Mesenchymal stem cell (in vitro differentiated cells and primary cell): ENCODE data around the gene LIMS2.

Experiments used
- DNase-seq: peaks from one replicate; pipeline ENCODE4 v3.0.0-alpha.2; 2013
- H2AFZ ChIP-seq: one replicate; pipeline ENCODE4 v1.6.1; 2013; ENCODE audit warnings: low read depth, mild to moderate bottlenecking, control low read depth, inconsistent platforms, low read length, moderate library complexity
- H2AK5ac ChIP-seq: 2 replicates; pipeline ENCODE4 v1.6.1; 2013; ENCODE audit warnings: low read length, moderate library complexity, mild to moderate bottlenecking, inconsistent platforms; ENCODE audit not compliant: severe bottlenecking
- H2BK120ac ChIP-seq: one replicate; pipeline ENCODE4 v1.6.1; 2013; ENCODE audit warnings: low read depth, mild to moderate bottlenecking, inconsistent platforms, low read length, moderate library complexity
- H2BK12ac ChIP-seq, 2 experiments: one replicate each; pipeline ENCODE4 v1.6.1; 2013; ENCODE audit warnings: inconsistent platforms in 2 of 2, low read length in 2 of 2, mild to moderate bottlenecking in 2 of 2, moderate library complexity in 2 of 2, control low read depth in 1 of 2
- H2BK15ac ChIP-seq: one replicate; pipeline ENCODE4 v1.6.1; 2013; ENCODE audit warnings: mild to moderate bottlenecking, low read depth, inconsistent platforms; ENCODE audit not compliant: poor library complexity, severe bottlenecking
- H2BK5ac ChIP-seq: 2 replicates; pipeline ENCODE4 v1.6.1; 2013; ENCODE audit warnings: low read depth, mild to moderate bottlenecking, low read length, control low read depth, inconsistent platforms; ENCODE audit not compliant: poor library complexity, severe bottlenecking
- H3K14ac ChIP-seq, 2 experiments: one replicate each; pipeline ENCODE4 v1.6.1; 2013; ENCODE audit warnings: inconsistent platforms in 2 of 2, low read length in 2 of 2, control low read depth in 1 of 2, mild to moderate bottlenecking in 1 of 2, moderate library complexity in 1 of 2
- H3K18ac ChIP-seq, 2 experiments: one replicate each; pipeline ENCODE4 v1.6.1; 2013; ENCODE audit warnings: inconsistent platforms in 2 of 2, low read length in 2 of 2, control low read depth in 1 of 2, low read depth in 1 of 2, mild to moderate bottlenecking in 1 of 2
- H3K23ac ChIP-seq, 2 experiments: one replicate each; pipeline ENCODE4 v1.6.1; 2013; ENCODE audit warnings: inconsistent platforms in 2 of 2, low read length in 2 of 2, mild to moderate bottlenecking in 2 of 2, moderate library complexity in 2 of 2, control low read depth in 1 of 2
- H3K27ac ChIP-seq: 2 replicates; pipeline ENCODE4 v1.5.1; 2013; ENCODE audit warnings: mild to moderate bottlenecking, moderate library complexity, low read length, control low read depth, inconsistent platforms; ENCODE audit not compliant: poor library complexity, severe bottlenecking
- H3K27me3 ChIP-seq, 2 experiments: 2 replicates each; pipeline versions ENCODE4 v1.6.1 to v1.7.0; 2013; ENCODE audit warnings: low read length in 2 of 2, mild to moderate bottlenecking in 2 of 2, moderate library complexity in 2 of 2, control low read depth in 1 of 2, inconsistent platforms in 1 of 2; ENCODE audit not compliant: control insufficient read depth in 1 of 2, insufficient read depth in 1 of 2
- H3K36me3 ChIP-seq, 2 experiments: 2 replicates each; pipeline versions ENCODE4 v1.6.1 to v1.7.0; 2013; ENCODE audit warnings: low read length in 2 of 2, control low read depth in 1 of 2, inconsistent platforms in 1 of 2, low read depth in 1 of 2, mild to moderate bottlenecking in 1 of 2; ENCODE audit not compliant: insufficient read depth in 2 of 2, control insufficient read depth in 1 of 2
- H3K4ac ChIP-seq, 2 experiments: one replicate each; pipeline ENCODE4 v1.6.1; 2013; ENCODE audit warnings: inconsistent platforms in 2 of 2, low read length in 2 of 2, mild to moderate bottlenecking in 2 of 2, moderate library complexity in 2 of 2, control low read depth in 1 of 2, low read depth in 1 of 2
- H3K4me1 ChIP-seq: 2 replicates; pipeline ENCODE4 v1.6.1; 2013; ENCODE audit warnings: low read depth, low read length, control low read depth; ENCODE audit not compliant: control insufficient read depth, insufficient read depth
- H3K4me2 ChIP-seq: 2 replicates; pipeline ENCODE4 v1.6.1; 2013; ENCODE audit warnings: low read length, mild to moderate bottlenecking, inconsistent platforms; ENCODE audit not compliant: poor library complexity, severe bottlenecking
- H3K4me3 ChIP-seq, 2 experiments: 2 replicates each; pipeline versions ENCODE4 v1.5.1 to v1.7.0; 2013; ENCODE audit warnings: low read length in 2 of 2, mild to moderate bottlenecking in 2 of 2, control low read depth in 1 of 2, low read depth in 1 of 2; ENCODE audit not compliant: insufficient read depth in 1 of 2
- H3K79me1 ChIP-seq: replicated peaks from 2 replicates; pipeline ENCODE4 v1.6.1; 2013; ENCODE audit warnings: mild to moderate bottlenecking, control low read depth, low read length, inconsistent platforms; ENCODE audit not compliant: poor library complexity, severe bottlenecking
- H3K9ac ChIP-seq: 2 replicates; pipeline ENCODE4 v1.7.0; 2013; ENCODE audit warnings: mild to moderate bottlenecking, low read length, moderate library complexity
- H3K9me3 ChIP-seq: 2 replicates; pipeline ENCODE4 v1.7.0; 2013; ENCODE audit warnings: mild to moderate bottlenecking, low read length; ENCODE audit not compliant: control insufficient read depth
- H4K8ac ChIP-seq: one replicate; pipeline ENCODE4 v1.6.1; 2013; ENCODE audit warnings: inconsistent platforms, mild to moderate bottlenecking, low read length, moderate library complexity
- H4K91ac ChIP-seq: one replicate; pipeline ENCODE4 v1.6.1; 2013; ENCODE audit warnings: mild to moderate bottlenecking, low read length, inconsistent platforms
- WGBS: methylation state at CpG from one replicate; pipeline ENCODE4 v1.1.7; 2013; ENCODE audit warnings: mixed read lengths; 5-methylcytosine and 5-hydroxymethylcytosine counted together

LIMS2 gene

GRCh38 chr2:127622561-127623387, 52.6 kb downstream of the LIMS2 start:
- Histone ChIP-seq H2BK12ac (no peak overlapping the region), H3K27ac (no peak overlapping the region), H2BK5ac (no peak overlapping the region), H3K18ac (no peak overlapping the region), H2AFZ (no peak overlapping the region), H4K91ac (peak overlapping the region; percentile 3), H3K4me1 (peaks cover 12% of the 10 kb centered on the region), H3K27me3 (peaks cover 7 to 24% of the 10 kb centered on the region in 2 experiments), H4K8ac (no peak overlapping the region), H3K14ac (peak overlapping the region in 1 of 2 experiments; percentile 35), H3K9me3 (no peaks in the 10 kb centered on the region), H3K4ac (no peak overlapping the region), H3K79me1 (no peaks in the 10 kb centered on the region), H3K23ac (no peak overlapping the region), H3K4me2 (no peak overlapping the region), H3K9ac (no peak overlapping the region), H2BK15ac (no peak overlapping the region), H2BK120ac (no peak overlapping the region), H2AK5ac (no peak overlapping the region), H3K4me3 (no peak overlapping the region), H3K36me3 (peaks cover 0 to 3% of the 10 kb centered on the region in 2 experiments)
- DNase-seq = no peak
- 95% methylated on average over 21 of the region's 21 CpGs for WGBS

GRCh38 chr2:127621981-127622431, 53.3 kb downstream of the LIMS2 start:
- Histone ChIP-seq H2BK15ac (no peak overlapping the region), H3K9ac (no peak overlapping the region), H3K79me1 (no peaks in the 10 kb centered on the region), H3K23ac (no peak overlapping the region), H3K4ac (no peak overlapping the region), H3K9me3 (no peaks in the 10 kb centered on the region), H3K4me3 (no peak overlapping the region), H4K8ac (no peak overlapping the region), H4K91ac (no peak overlapping the region), H3K4me1 (peaks cover 12% of the 10 kb centered on the region), H3K4me2 (no peak overlapping the region), H3K36me3 (peaks cover 0 to 3% of the 10 kb centered on the region in 2 experiments), H3K27me3 (peaks cover 5 to 19% of the 10 kb centered on the region in 2 experiments), H2AFZ (no peak overlapping the region), H2AK5ac (no peak overlapping the region), H3K18ac (no peak overlapping the region), H2BK5ac (no peak overlapping the region), H2BK120ac (no peak overlapping the region), H2BK12ac (no peak overlapping the region), H3K27ac (no peak overlapping the region), H3K14ac (no peak overlapping the region)
- WGBS = 91% methylated on average over 15 of the region's 15 CpGs
- no peak for DNase-seq

DNA sequence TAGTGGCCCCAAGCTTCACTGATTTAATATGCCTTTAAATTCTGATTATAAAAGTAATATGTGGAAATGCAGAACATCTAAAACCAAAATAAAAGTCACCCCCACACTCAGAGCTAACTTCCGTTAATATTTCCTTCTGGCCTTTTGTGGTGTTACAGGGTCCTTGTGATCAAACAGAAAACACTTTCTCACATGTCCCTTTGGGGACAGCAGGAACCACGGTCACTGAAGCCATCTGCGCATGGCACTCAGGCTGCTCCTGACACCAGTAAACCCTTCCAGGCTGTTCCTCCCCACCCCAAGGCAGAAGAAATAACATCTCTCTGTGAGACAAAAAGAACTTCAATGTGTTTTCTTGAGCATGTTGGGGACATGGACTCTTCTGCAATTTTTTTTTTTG, 54.5 kb downstream of the LIMS2 start:
- Histone ChIP-seq H2AFZ (no peak overlapping the region), H3K4me1 (peaks cover 12% of the 10 kb centered on the region), H2BK15ac (no peak overlapping the region), H3K79me1 (no peaks in the 10 kb centered on the region), H3K4ac (no peak overlapping the region), H2BK120ac (no peak overlapping the region), H4K91ac (no peak overlapping the region), H3K27me3 (peaks cover 7 to 11% of the 10 kb centered on the region in 2 experiments), H3K4me3 (no peak overlapping the region), H3K18ac (no peak overlapping the region), H3K9ac (no peak overlapping the region), H3K27ac (no peak overlapping the region), H3K9me3 (no peaks in the 10 kb centered on the region), H3K4me2 (no peak overlapping the region), H2BK12ac (no peak overlapping the region), H4K8ac (no peak overlapping the region), H2BK5ac (no peak overlapping the region), H2AK5ac (no peak overlapping the region), H3K14ac (no peak overlapping the region), H3K23ac (no peak overlapping the region), H3K36me3 (peaks cover 0 to 3% of the 10 kb centered on the region in 2 experiments)
- 84% methylated on average over 3 of the region's 3 CpGs for WGBS
- no peak for DNase-seq

GRCh38 chr2:127619877-127620705, 55.2 kb downstream of the LIMS2 start:
- H3K79me1 ChIP-seq = no peaks in the 10 kb centered on the region

More at GRCh38 chr2:127619877-127620705, 55.2 kb downstream of the LIMS2 start:
- H3K9me3 ChIP-seq = no peaks in the 10 kb centered on the region
- no peak overlapping the region for H3K4me3 ChIP-seq
- peaks cover 12% of the 10 kb centered on the region for H3K4me1 ChIP-seq
- no peak overlapping the region for H3K18ac ChIP-seq
- no peak overlapping the region for H4K91ac ChIP-seq
- no peak overlapping the region for H3K27ac ChIP-seq
- no peak overlapping the region for H3K23ac ChIP-seq
- peaks cover 11% of the 10 kb centered on the region in 2 experiments for H3K27me3 ChIP-seq
- H2AK5ac ChIP-seq = no peak overlapping the region
- no peak overlapping the region for H3K4ac ChIP-seq
- no peak overlapping the region for H3K9ac ChIP-seq
- no peak overlapping the region for H2AFZ ChIP-seq
- no peak overlapping the region for H2BK120ac ChIP-seq
- peaks cover 0 to 3% of the 10 kb centered on the region in 2 experiments for H3K36me3 ChIP-seq
- no peak overlapping the region for H3K4me2 ChIP-seq
- no peak overlapping the region for H2BK12ac ChIP-seq
- no peak overlapping the region for H3K14ac ChIP-seq
- no peak overlapping the region for H2BK5ac ChIP-seq
- H2BK15ac ChIP-seq = no peak overlapping the region
- H4K8ac ChIP-seq = no peak overlapping the region
- 86% methylated on average over 16 of the region's 16 CpGs for WGBS
- DNase-seq = no peak
